Skin of body (tissue), 2 donors: Measurements from ENCODE around the gene PLPP1. TPM values are rescaled to one million over a fixed set of nuclear protein-coding genes. Genes with fewer than 3 reads are reported as not detected.

Source experiments
- DNase-seq: peaks from one replicate; lab custom pipeline; 2025; lab: John Stamatoyannopoulos, UW
- total RNA-seq: library from RNA; depleted of rRNA; stranded (reverse); fragments of >200 nt; gene quantifications from one replicate; pipeline ENCODE4 v1.2.3, GENCODE V29; 2014

Gene PLPP1
- 89.5 TPM for total RNA-seq

DNA sequence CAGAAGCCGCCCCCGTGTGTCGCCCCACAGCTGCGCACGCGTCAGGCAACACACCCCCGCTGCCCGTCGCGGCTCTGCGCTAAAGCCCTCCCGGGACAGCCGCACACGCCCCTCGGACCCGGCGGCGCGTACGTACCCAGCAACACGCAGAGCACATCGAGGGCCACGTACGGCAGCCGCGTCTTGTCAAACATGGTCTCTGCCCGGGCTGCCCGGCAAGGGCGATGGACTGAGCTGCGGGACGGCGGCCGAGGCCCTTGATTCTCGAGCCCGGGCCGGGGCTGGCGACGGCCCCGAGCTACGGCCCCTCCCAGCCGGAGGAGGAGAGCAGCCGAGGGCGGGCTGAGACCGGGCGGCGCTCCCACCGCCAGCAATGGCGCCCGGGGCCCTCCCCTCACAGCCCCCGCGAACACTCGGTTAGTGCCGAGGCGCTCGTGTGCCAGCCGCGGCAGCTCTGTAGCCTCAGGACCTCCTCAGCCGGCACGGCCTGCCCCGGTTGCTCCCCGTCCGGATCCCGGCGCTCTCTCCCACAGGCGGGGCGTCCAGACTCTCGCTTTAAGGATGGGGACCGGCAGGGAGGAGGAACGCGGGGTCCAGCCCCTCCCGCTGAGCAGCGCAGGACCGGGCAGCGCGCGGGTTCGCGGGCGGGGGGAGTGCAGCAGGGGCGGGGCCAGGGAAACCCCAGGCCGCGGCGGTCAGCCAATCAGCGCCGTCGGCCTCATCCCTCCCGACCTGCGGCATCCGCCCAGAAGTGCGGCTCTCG is at the start of gene PLPP1:
PLPP1 (minus strand) TSS at position 529 of the 763 bp plus-strand sequence; CDS start at position 194, 335 bp downstream.
- peak; percentile 89 for DNase-seq

GRCh38 chr5:55583578-55583977 is 48.8 kb upstream of the PLPP1 start:
- DNase-seq, result no peak

- no peak for DNase-seq
These were observed 47.5 kb upstream of the PLPP1 start for GRCh38 chr5:55582256-55582655.

DNA sequence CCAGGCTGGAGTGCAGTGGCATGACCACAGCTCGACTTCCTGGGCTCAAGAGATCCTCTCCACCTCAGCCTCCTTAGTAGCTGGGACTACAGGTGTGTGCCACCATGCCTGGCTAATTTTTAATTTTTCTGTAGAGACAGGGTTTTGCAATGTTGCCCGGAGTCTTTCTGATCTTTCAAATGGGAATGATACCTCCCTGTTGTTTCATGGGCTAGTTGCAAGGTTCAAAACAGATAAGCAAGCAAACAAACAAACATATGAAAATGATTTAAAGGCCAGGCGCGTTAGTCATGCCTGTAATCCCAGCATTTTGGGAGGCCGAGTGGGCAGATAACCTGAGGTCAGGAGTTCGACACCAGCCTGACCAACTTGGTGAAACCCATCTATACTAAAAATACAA is 45.3 kb upstream of the PLPP1 start:
- no peak for DNase-seq

DNA sequence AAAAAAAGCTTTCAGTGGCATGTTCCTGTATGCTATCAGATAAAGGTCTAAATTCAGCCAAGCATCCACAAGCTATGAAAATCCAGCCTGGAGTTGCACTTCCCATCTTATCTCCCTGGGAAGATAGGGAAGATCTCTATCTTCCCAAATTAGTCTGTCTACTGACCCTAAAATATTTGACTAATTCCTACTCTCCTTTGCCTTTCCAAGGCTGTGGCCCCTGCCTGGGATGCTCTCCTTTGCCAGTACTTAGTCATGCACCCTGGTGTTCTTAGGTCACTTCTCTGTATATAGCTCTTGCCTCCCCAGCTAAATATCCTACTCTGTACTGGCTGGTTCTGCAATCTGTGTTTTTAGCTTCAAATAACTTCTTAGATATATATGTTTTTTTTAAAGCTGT is 44.0 kb upstream of the PLPP1 start:
- DNase-seq, result no peak

DNA sequence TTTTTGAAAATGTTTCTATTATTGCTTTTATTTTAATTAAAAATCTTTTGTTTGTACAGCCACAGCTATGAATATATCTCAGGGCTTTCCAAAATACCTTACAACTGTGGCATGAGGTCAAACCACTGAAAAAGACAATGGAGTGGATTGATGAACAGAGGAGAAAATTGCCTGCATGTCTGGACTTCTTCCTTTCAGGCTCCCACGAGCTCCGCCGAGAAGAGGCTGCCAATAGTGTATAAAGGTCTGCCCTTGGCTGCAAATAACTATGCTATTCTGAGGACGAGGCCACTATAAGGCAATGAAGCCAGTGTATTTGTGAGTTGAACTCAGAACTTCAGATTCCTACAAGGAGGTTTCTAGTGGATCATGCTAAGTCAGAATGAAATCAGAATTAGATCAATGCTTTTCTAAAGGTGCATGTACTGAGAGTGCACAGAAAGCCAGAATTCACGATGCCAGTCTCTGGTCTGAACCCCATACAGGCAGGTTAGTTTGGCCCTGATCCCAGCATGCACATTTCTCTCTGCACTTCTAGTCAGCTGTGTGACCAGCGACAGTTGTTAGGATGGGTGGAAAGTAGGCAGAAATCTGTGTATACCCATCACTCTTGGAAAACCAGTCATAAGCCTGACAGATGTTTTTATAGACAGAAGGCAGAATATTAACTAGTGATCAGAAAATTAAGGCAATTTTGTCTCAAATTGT is 42.7 kb upstream of the PLPP1 start:
- DNase-seq, result peak; percentile 22

DNA sequence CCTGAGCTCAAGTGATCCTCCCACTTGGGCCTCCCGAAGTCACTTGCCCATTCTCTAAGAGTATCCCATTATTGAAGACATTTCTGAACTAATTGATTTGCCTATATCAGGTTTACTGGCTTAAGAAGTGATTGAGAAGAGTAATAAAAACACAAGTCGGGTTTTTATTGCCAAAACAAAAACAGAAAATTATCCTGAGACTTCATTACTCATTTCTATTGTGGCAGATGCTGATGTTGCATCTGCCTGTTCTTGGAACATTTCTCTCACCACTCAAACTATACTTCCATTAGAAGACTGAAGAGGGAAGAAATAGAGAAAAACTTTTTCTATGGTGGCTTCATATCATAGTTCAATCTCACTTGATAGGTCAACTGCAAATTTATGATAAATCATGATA is 41.9 kb upstream of the PLPP1 start:
- no peak for DNase-seq

GRCh38 chr5:55575815-55576583 is 41.2 kb upstream of the PLPP1 start:
- no peak for DNase-seq

DNA sequence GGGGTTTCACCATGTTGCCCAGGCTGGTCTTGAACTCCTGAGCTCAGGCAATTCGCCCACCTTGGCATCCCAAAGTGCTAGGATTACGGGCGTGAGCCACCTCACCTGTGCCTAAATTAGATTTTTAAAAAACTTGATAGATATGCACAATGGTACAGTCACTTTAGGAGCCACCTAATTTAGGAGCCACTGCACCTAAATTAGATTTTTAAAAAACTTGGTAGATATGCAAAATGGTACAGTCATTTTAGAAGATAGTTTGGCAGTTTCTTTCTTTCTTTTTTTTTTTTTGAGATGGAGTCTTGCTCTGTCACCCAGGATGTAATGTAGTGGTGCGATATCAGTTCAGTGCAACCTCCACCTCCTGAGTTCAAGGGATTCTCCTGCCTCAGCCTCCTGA is 37.8 kb upstream of the PLPP1 start:
- DNase-seq, result no peak

GRCh38 chr5:55572020-55572419 is 37.3 kb upstream of the PLPP1 start:
- DNase-seq, result no peak

- DNase-seq, result no peak
These were observed 35.8 kb upstream of the PLPP1 start for GRCh38 chr5:55570570-55570969.

DNA sequence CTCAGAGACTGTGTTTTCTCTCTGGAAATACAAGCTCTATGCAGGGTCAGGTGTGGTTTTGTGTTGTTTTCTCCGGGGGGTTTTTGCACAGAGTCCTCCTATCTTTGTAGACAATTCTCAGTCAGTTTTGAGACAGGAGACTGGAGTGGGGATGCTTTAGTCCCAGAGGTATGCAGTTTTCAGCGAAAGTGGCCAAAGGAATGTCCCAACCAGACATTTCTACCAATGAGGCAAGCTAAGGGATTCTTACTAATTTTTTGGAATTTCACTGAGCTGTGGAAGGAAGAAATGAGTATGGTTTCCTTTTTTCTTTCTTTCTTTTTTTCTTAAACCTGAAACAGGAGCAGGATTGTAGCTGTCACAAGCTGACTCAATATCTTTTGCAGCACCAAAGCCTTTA is 35.3 kb upstream of the PLPP1 start:
- DNase-seq, result peak; percentile 23

DNA sequence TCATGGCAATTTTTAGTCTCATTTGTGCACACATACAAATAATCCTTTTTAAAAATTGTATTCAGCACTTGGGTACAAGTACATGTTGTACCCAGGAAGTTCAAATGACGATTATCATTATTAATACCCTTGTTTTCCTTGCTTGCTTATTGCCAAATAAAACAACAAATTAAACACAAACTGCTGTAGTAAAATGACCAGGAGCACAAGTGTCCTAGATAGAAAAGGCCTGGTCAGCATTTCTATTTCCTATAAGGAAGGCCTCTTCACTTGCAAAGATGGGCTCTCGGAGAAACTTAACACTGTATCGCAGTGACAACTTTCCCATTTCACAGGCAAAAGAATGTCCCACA is 34.7 kb upstream of the PLPP1 start:
- DNase-seq, result no peak

GRCh38 chr5:55568654-55569512 is 34.1 kb upstream of the PLPP1 start:
- DNase-seq, result peak; percentile 72

- peak; percentile 40 for DNase-seq
These were observed 30.0 kb upstream of the PLPP1 start for GRCh38 chr5:55564721-55565120.

DNA sequence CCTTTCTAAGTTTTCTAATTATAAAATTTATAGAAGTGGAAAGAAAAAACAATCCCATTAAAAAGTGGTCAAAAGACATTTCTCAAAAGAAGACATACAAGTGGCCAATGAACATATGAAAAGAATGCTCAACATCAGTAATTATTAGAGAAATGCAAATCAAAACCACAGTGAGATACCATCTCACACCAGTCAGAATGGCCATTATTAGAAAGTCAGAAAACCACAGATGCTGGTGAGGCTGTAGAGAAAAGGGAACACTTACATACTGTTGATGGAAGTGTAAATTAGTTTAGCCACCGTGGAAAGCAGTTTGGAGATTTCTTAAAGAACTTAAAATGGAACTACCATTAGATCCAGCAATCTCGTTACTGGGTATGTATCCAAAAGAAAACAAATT is 23.7 kb upstream of the PLPP1 start:
- no peak for DNase-seq

DNA sequence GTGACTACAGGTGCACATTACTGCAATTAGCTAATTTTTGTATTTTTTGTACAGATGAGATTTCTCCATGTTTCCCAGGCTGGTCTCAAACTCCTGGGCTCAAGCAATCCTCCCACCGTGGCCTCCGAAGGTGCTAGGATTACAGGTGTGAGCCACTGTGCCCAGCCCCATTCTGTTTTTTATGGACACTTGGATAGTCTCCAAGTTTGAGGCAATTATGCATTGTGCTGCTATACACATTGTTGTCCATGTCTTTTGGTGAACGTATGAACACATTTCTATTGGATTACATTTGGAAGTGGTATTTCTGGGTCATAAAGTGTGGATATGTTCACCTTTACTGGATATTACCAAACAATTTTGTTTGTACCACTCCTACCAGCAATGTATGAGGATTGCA is 22.4 kb upstream of the PLPP1 start:
- DNase-seq, result no peak

GRCh38 chr5:55554585-55555202 is 19.9 kb upstream of the PLPP1 start:
- peak; percentile 55 for DNase-seq

- no peak for DNase-seq
These were observed 17.1 kb upstream of the PLPP1 start for GRCh38 chr5:55551904-55552303.

- no peak for DNase-seq
These were observed 16.6 kb upstream of the PLPP1 start for GRCh38 chr5:55551358-55551757.

GRCh38 chr5:55547781-55548180 is 13.0 kb upstream of the PLPP1 start:
- DNase-seq, result no peak
